Endothelial cell of umbilical vein (primary cell): ENCODE results near the gene GNB2. TPM values are rescaled to one million over a fixed set of nuclear protein-coding genes. Genes with fewer than 3 reads are reported as not detected.
"Not testable (repeated sequence)": the region's sequence is repeated elsewhere in the genome, so short reads cannot be mapped to it uniquely, and the experiment has no call there.

ENCODE experiments used
- BruUV-seq: library from RNA; stranded (reverse); fragments of 400-500 nt; replicated peaks from 2 replicates; lab custom pipeline; 2021; lab: Mats Ljungman, UMichigan
- CTCF ChIA-PET: fragments of 300-600, 350-600 bp; sonication (Branson Sonifier 250); formaldehyde crosslinking; loops from one replicate; lab custom pipeline; 2021; ENCODE audit warnings: antibody characterized with exemption, inconsistent platforms; lab: Charles Lee
- POLR2A ChIA-PET: fragments of 300-600, 350-600 bp; sonication (Branson Sonifier 250); formaldehyde crosslinking; loops from one replicate; lab custom pipeline; 2021; ENCODE audit warnings: antibody characterized with exemption, inconsistent platforms; lab: Charles Lee
- DNase-seq: peaks from one replicate; pipeline ENCODE4 v3.0.0-alpha.2; 2011; ENCODE audit warnings: low read depth, low spot score
- FAIRE-seq: peaks from 2 replicates; lab custom pipeline; 2011; peaks lifted over from hg19 to GRCh38; lab: Jason Lieb, UNC
- H2AFZ ChIP-seq: 2 replicates; pipeline ENCODE4 v1.6.0; 2012; ENCODE audit warnings: low read depth, low read length, control low read depth, inconsistent platforms
- H3K27ac ChIP-seq: 2 replicates; pipeline ENCODE4 v1.5.1; 2011; ENCODE audit warnings: low read depth, mild to moderate bottlenecking, control low read depth, low read length, moderate library complexity; ENCODE audit not compliant: insufficient read depth
- H3K27me3 ChIP-seq, 2 experiments: 2 replicates each; pipeline versions ENCODE4 v1.6.0 to v1.6.1; 2011; ENCODE audit warnings: low read length in 2 of 2, mixed read lengths in 1 of 2; ENCODE audit not compliant: control insufficient read depth in 2 of 2, insufficient read depth in 2 of 2
- H3K36me3 ChIP-seq, 2 experiments: 2 replicates in 1 of 2; 3 replicates in 1 of 2; pipeline ENCODE4 v1.5.1; 2011; ENCODE audit warnings: low read length in 2 of 2, mild to moderate bottlenecking in 1 of 2, moderate library complexity in 1 of 2; ENCODE audit not compliant: control insufficient read depth in 2 of 2, insufficient read depth in 2 of 2; ENCODE audit errors: extremely low read depth in 1 of 2
- H3K4me1 ChIP-seq: 3 replicates; pipeline ENCODE4 v1.5.1; 2011; ENCODE audit warnings: mild to moderate bottlenecking, low read length; ENCODE audit not compliant: control insufficient read depth, insufficient read depth; ENCODE audit errors: extremely low read depth
- H3K4me2 ChIP-seq: 2 replicates; pipeline ENCODE4 v1.6.1; 2011; ENCODE audit warnings: low read length, control low read depth, mixed read lengths; ENCODE audit not compliant: insufficient read depth
- H3K4me3 ChIP-seq, 3 experiments: fragments of 200-600 bp in 1 of 3; sonication (generic), shearing (Covaris generic) in 1 of 3; replicated peaks in 1 of 3; 2 replicates each; pipeline ENCODE4 v1.5.1; 2011 to 2016; ENCODE audit warnings: control low read depth in 3 of 3, low read length in 3 of 3, mild to moderate bottlenecking in 2 of 3, inconsistent platforms in 1 of 3, low read depth in 1 of 3, moderate library complexity in 1 of 3; ENCODE audit not compliant: insufficient read depth in 1 of 3
- H3K79me2 ChIP-seq: 2 replicates; pipeline ENCODE4 v1.6.0; 2012; ENCODE audit warnings: low read length, inconsistent platforms; ENCODE audit not compliant: control insufficient read depth, insufficient read depth
- H3K9ac ChIP-seq: replicated peaks from 2 replicates; pipeline ENCODE3; 2011; ENCODE audit warnings: low read length, control low read depth; ENCODE audit not compliant: insufficient read depth; ENCODE audit errors: extremely low read depth
- H3K9me1 ChIP-seq: replicated peaks from 3 replicates; pipeline ENCODE4 v1.6.0; 2011; ENCODE audit warnings: mild to moderate bottlenecking, low read length; ENCODE audit not compliant: control insufficient read depth, insufficient read depth; ENCODE audit errors: extremely low read depth
- H3K9me3 ChIP-seq: replicated peaks from 2 replicates; pipeline ENCODE4 v1.5.1; 2012; ENCODE audit warnings: low read length, inconsistent platforms; ENCODE audit not compliant: control insufficient read depth, insufficient read depth
- H4K20me1 ChIP-seq: replicated peaks from 2 replicates; pipeline ENCODE3; 2011; ENCODE audit warnings: mild to moderate bottlenecking, low read length; ENCODE audit not compliant: control insufficient read depth, insufficient read depth; ENCODE audit errors: extremely low read depth
- EZH2 ChIP-seq: IDR thresholded peaks from 2 replicates; pipeline ENCODE4 v1.6.1; 2012; ENCODE audit warnings: borderline replicate concordance, low read depth, mild to moderate bottlenecking, moderate library complexity, low read length, inconsistent platforms; ENCODE audit not compliant: severe bottlenecking
- FOS ChIP-seq: IDR thresholded peaks from 2 replicates; pipeline ENCODE4 v1.6.1; 2011; ENCODE audit warnings: mild to moderate bottlenecking, low read length, moderate library complexity, borderline replicate concordance; ENCODE audit not compliant: insufficient read depth
- GATA2 ChIP-seq: IDR thresholded peaks from 2 replicates; pipeline ENCODE4 v1.7.0; 2011; ENCODE audit warnings: low read depth, mild to moderate bottlenecking, moderate library complexity, mixed read lengths, low read length; ENCODE audit not compliant: insufficient read length, insufficient read depth
- JUN ChIP-seq: IDR thresholded peaks from 2 replicates; pipeline ENCODE4 v1.6.1; 2011; ENCODE audit warnings: borderline replicate concordance, low read depth; ENCODE audit not compliant: insufficient read length, insufficient read depth
- MYC ChIP-seq: IDR thresholded peaks from one replicate; pipeline ENCODE4 v1.6.1; 2011; ENCODE audit warnings: mild to moderate bottlenecking, low read depth, low read length
- POLR2A ChIP-seq: IDR thresholded peaks from 2 replicates; pipeline ENCODE4 v1.6.1; 2012; ENCODE audit warnings: low read depth, mild to moderate bottlenecking, control low read depth, low read length
- POLR2AphosphoS5 ChIP-seq: IDR thresholded peaks from 2 replicates; pipeline ENCODE4 v1.6.1; 2012; ENCODE audit warnings: low read depth, mild to moderate bottlenecking, control low read depth, low read length, moderate library complexity; ENCODE audit not compliant: insufficient read depth
- dilution Hi-C: fragments of 300-500 bp; cut with MboI; formaldehyde crosslinking; loops from one replicate; pipeline ENCODE4 v1.15.0; 2019; ENCODE audit warnings: low sequenced_read_pairs; ENCODE audit not compliant: extremely low pct_ligation_motif_present
- intact Hi-C: fragments of 100-400 bp; cut with micrococcal nuclease; formaldehyde crosslinking; loops from one replicate; pipeline ENCODE4 v1.10.0; 2022
- polyA plus RNA-seq, 4 experiments: library from polyadenylated mRNA; depleted of rRNA in 3 of 4; stranded (reverse) in 3 of 4; unstranded in 1 of 4; fragments of >200 nt; gene quantifications; 2 replicates each; pipeline versions ENCODE4 v1.2.1 to v1.2.3, GENCODE V29; 2011 to 2012; ENCODE audit warnings: missing spikeins in 1 of 4
- total RNA-seq: library from RNA; stranded (reverse); gene quantifications from 2 replicates; pipeline ENCODE4 v1.2.3, GENCODE V29; 2021
- TF ChIP-seq, protein P1 (sequence below): IDR thresholded peaks from 2 replicates; pipeline ENCODE4 v1.6.1; 2011; ENCODE audit not compliant: insufficient read depth, insufficient read length
- TF ChIP-seq, protein P2 (sequence below), 2 donors: IDR thresholded peaks; 1 replicate in 1 of 2; 2 replicates in 1 of 2; pipeline ENCODE4 v1.5.1; 2011; ENCODE audit warnings: low read length in 2 of 2, mild to moderate bottlenecking in 2 of 2, moderate library complexity in 2 of 2, control low read depth in 1 of 2, inconsistent platforms in 1 of 2, low read depth in 1 of 2; ENCODE audit not compliant: insufficient read depth in 1 of 2; ENCODE audit errors: extremely low read depth in 1 of 2

GNB2 gene
- total and polyA plus RNA-seq, 2 donors (not counting 3 experiments of a cell fraction or from before 2014, with no cell fraction given) = 297 to 433 TPM

DNA sequence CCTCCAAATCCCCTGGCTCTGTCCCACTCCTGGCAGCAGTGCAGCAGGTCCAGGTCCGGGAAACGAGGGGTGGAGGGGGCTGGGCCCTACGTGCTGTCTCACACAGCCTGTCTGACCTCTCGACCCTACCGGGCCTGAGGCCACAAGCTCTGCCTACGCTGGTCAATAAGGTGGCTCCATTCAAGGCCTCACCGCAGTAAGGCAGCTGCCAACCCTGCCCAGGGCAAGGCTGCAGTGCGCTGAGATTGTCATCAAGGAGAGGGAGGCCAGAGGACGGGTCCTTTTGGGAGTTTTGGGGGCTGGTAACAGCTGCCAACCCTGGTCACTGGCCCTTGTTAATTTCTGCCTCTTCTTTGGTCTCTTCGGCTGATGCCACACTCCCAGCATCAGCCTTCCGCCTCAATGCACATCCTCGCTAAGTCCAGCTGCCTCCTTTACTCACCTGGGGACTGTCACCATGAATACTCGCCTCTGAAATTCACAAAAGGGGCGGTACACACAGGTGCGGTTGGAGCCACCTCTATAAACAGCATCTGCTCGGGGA is 50.3 kb downstream of the GNB2 start:
- Histone ChIP-seq H3K36me3 (no peaks in the 10 kb centered on the region), H3K27ac (no peak overlapping the region), H4K20me1 (no peaks in the 10 kb centered on the region), H3K4me1 (no peaks in the 10 kb centered on the region), H3K79me2 (no peaks in the 10 kb centered on the region), H3K4me2 (no peak overlapping the region), H3K4me3 (no peak overlapping the region), H3K27me3 (peaks cover 29 to 36% of the 10 kb centered on the region in 2 experiments), H3K9me3 (no peaks in the 10 kb centered on the region), H2AFZ (no peak overlapping the region), H3K9me1 (no peaks in the 10 kb centered on the region), H3K9ac (no peak overlapping the region)
- intact Hi-C loops = no loop called here
- no peak for FAIRE-seq
- dilution Hi-C loops = loop anchor here (25.0 kb wide), 1 partner anchor 113 kb away; the partner anchor contains the start of gene EPHB4
- ChIA-PET CTCF (interaction anchor here (0.7 to 3.1 kb wide), 3 partner anchors 12 to 76 kb away, joined by 3 to 13 read pairs (median 13); partner anchors contain the start of gene POP7), POLR2A (no interaction called here)
- BruUV-seq = no TSS peak
- TF ChIP-seq, protein P1, sequence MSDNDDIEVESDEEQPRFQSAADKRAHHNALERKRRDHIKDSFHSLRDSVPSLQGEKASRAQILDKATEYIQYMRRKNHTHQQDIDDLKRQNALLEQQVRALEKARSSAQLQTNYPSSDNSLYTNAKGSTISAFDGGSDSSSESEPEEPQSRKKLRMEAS = no peak
- no peak for TF ChIP-seq MYC
- TF ChIP-seq FOS = no peak
- no peak for TF ChIP-seq POLR2A
- no peak for TF ChIP-seq POLR2AphosphoS5
- TF ChIP-seq, protein P2, sequence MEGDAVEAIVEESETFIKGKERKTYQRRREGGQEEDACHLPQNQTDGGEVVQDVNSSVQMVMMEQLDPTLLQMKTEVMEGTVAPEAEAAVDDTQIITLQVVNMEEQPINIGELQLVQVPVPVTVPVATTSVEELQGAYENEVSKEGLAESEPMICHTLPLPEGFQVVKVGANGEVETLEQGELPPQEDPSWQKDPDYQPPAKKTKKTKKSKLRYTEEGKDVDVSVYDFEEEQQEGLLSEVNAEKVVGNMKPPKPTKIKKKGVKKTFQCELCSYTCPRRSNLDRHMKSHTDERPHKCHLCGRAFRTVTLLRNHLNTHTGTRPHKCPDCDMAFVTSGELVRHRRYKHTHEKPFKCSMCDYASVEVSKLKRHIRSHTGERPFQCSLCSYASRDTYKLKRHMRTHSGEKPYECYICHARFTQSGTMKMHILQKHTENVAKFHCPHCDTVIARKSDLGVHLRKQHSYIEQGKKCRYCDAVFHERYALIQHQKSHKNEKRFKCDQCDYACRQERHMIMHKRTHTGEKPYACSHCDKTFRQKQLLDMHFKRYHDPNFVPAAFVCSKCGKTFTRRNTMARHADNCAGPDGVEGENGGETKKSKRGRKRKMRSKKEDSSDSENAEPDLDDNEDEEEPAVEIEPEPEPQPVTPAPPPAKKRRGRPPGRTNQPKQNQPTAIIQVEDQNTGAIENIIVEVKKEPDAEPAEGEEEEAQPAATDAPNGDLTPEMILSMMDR (IDR thresholded peaks at IDR 0.05; ENCODE audit: extremely low read depth in 1 of 2, insufficient read depth in 1 of 2, low read depth in 1 of 2, low read length in 2 of 2) = no peak
- no peak for TF ChIP-seq JUN
- TF ChIP-seq EZH2 = no peak
- no peak for TF ChIP-seq GATA2
- no peak for DNase-seq

DNA sequence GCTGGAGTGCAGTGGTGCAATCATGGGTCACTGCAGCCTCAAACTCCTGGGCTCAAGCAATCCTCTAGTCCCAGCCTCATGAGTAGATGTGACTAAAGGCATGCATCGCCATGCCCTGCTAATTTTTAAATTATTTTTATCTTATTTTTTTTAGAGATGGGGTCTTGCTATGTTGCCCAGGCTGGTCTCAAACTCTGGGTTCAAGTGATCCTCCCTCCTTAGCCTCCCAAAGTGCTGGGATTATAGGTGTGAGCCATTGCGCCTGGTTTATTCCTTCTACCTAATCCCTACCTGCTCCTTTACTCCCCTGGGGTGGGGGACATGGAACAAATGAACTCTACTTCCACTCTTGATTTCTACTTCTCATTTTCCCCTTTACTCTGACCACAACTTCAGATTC is 50.8 kb downstream of the GNB2 start:
- peaks cover 29 to 35% of the 10 kb centered on the region in 2 experiments for H3K27me3 ChIP-seq
- H3K27ac ChIP-seq, H3K9me3 ChIP-seq, FAIRE-seq, H3K9me1 ChIP-seq, H3K4me1 ChIP-seq, H3K36me3 ChIP-seq, BruUV-seq, H2AFZ ChIP-seq, POLR2A ChIA-PET, H4K20me1 ChIP-seq, intact Hi-C loops, H3K79me2 ChIP-seq, H3K4me2 ChIP-seq, DNase-seq, H3K4me3 ChIP-seq, H3K9ac ChIP-seq: not testable (repeated sequence)
- CTCF ChIA-PET = interaction anchor here (0.9 to 5.2 kb wide), 11 partner anchors 14 to 254 kb away, joined by 3 to 90 read pairs (median 7); partner anchors contain the start of genes FBXO24, LRCH4, MOSPD3 and POP7
- dilution Hi-C loops = loop anchor here (25.0 kb wide), 1 partner anchor 113 kb away; the partner anchor contains the start of gene EPHB4
